Measurements from ENCODE around the gene NEIL1. TPM values are rescaled to one million over a fixed set of nuclear protein-coding genes. Genes with fewer than 3 reads are reported as not detected.

Gene NEIL1
- total RNA-seq, 1 experiment from 2014 or later = 24.8 TPM

- TF ChIP-seq ARID4B (CRISPR knock-in tag; IDR thresholded peaks at IDR 0.05; ENCODE audit: borderline replicate concordance) = peak; percentile 2; the same call in 1 of the 2 replicates
- TF ChIP-seq TP53 (CRISPR knock-in tag; IDR thresholded peaks at IDR 0.05) = no peak
- no peak for TF ChIP-seq MLX (CRISPR knock-in tag; IDR thresholded peaks at IDR 0.05)
- no peak for TF ChIP-seq SMAD4 (CRISPR knock-in tag; IDR thresholded peaks at IDR 0.05)
- TF ChIP-seq ZNF281 (CRISPR knock-in tag; IDR thresholded peaks at IDR 0.05) = peak; percentile 74; the same call in 1 of the 2 replicates
- TF ChIP-seq GRHL2 (CRISPR knock-in tag; IDR thresholded peaks at IDR 0.05; ENCODE audit: insufficient replicate concordance, severe bottlenecking) = no peak
- TF ChIP-seq SMAD3 (CRISPR knock-in tag; IDR thresholded peaks at IDR 0.05; ENCODE audit: borderline replicate concordance) = no peak
- peak; percentile 77 for TF ChIP-seq GABPB1 (CRISPR knock-in tag; IDR thresholded peaks at IDR 0.05)
- peak; percentile 70; the same call in 1 of the 2 replicates for TF ChIP-seq RELA (CRISPR knock-in tag; IDR thresholded peaks at IDR 0.05; ENCODE audit: borderline replicate concordance)
- no peak; the same call in 1 of the 2 replicates for TF ChIP-seq E2F5 (CRISPR knock-in tag; IDR thresholded peaks at IDR 0.05)
- TF ChIP-seq CDX4 (CRISPR knock-in tag; IDR thresholded peaks at IDR 0.05; ENCODE audit: borderline replicate concordance) = no peak
- TF ChIP-seq ZNF532 (CRISPR knock-in tag; IDR thresholded peaks at IDR 0.05; ENCODE audit: borderline replicate concordance) = no peak
- no peak for TF ChIP-seq PREB (CRISPR knock-in tag; IDR thresholded peaks at IDR 0.05; ENCODE audit: borderline replicate concordance)
Measured at GRCh38 chr15:75367913-75368688, 21.3 kb downstream of the NEIL1 start, which contains the start of gene MAN2C1 (continued).
